Measurements from ENCODE around the gene CITED4. TPM values are rescaled to one million over a fixed set of nuclear protein-coding genes. Genes with fewer than 3 reads are reported as not detected.

The CITED4 gene
- total and polyA plus RNA-seq, 10 of the 15 experiments (the other 5 are each of a cell fraction or from before 2014, with no cell fraction given) = 0.13 to 0.64 (median 0.26) TPM; not detected in 6

GRCh38 chr1:40825996-40826395, 36.2 kb downstream of the CITED4 start:
- peak; percentile 28 for ATAC-seq

More at GRCh38 chr1:40825996-40826395, 36.2 kb downstream of the CITED4 start:
- no peaks in the 10 kb centered on the region for H3K36me3 ChIP-seq (ENCODE audit: control insufficient read depth in 2 of 2, insufficient read depth in 2 of 2, low read length in 1 of 2)
- in situ Hi-C loops (cut with MboI) (no loop called here), intact Hi-C loops (cut with micrococcal nuclease; ENCODE audit: unreplicated experiment) (no loop called here)
- WGBS (ENCODE audit: insufficient coverage, insufficient replicate concordance, low lambda C conversion rate, missing lambda C conversion rate) = 0% methylated on average over 5 of the region's 5 CpGs
- 0 out of 2 replicates have a peak overlapping the region, but pooled peaks have one; percentile 26 for H2AFZ ChIP-seq (ENCODE audit: control insufficient read depth, low read depth, low read length)
- H3K9me3 ChIP-seq (replicated peaks; ENCODE audit: control insufficient read depth, insufficient read depth, low read length) = no peaks in the 10 kb centered on the region
- ChIA-PET POLR2A (no interaction called here), CTCF (interaction anchor here (2.1 kb wide), 1 partner anchor 51 kb away, joined by 11 read pairs; no protein-coding TSS in a partner anchor), SMC1A (ENCODE audit: uncharacterized antibody, unreplicated experiment) (no interaction called here), RAD21 (ENCODE audit: unreplicated experiment) (no interaction called here)
- H3K27ac ChIP-seq (ENCODE audit: control insufficient read depth, insufficient read depth) = no peak overlapping the region
- H3K4me2 ChIP-seq (ENCODE audit: control insufficient read depth, insufficient read depth) = no peak overlapping the region
- no peaks in the 10 kb centered on the region for H3K27me3 ChIP-seq (replicated peaks in 1 of 2; ENCODE audit: control insufficient read depth in 2 of 2, insufficient read depth in 2 of 2, low read length in 1 of 2)
- TF ChIP-seq FOXK2 (IDR thresholded peaks at IDR 0.05) = no peak
- TF ChIP-seq USF2 (IDR thresholded peaks at IDR 0.05; ENCODE audit: borderline replicate concordance, low read depth, low read length) = no peak
- no peak for TF ChIP-seq CUX1 (IDR thresholded peaks at IDR 0.05; ENCODE audit: insufficient replicate concordance, low read depth, low read length)
- TF ChIP-seq RUNX3 (IDR thresholded peaks at IDR 0.05; ENCODE audit: low read length) = no peak
- no TSS peak for BruUV-seq (replicated peaks)
- DNase-seq (ENCODE audit: low read depth, low spot score) (no peak), FAIRE-seq (no peak)
- H3K9ac ChIP-seq (ENCODE audit: control insufficient read depth, insufficient read depth, low read length) = no peak overlapping the region
- no peak overlapping the region for H3K4me3 ChIP-seq
- H4K20me1 ChIP-seq (ENCODE audit: control insufficient read depth, insufficient read depth) = no peaks in the 10 kb centered on the region
- H3K79me2 ChIP-seq (ENCODE audit: control insufficient read depth, insufficient read depth, low read length) = no peaks in the 10 kb centered on the region
- H3K4me1 ChIP-seq (ENCODE audit: control insufficient read depth, insufficient read depth, low read length) = peaks cover 13% of the 10 kb centered on the region

Measured in GM12878 (cell line).